ENCODE measurements around the gene NLGN4Y. TPM values are rescaled to one million over a fixed set of nuclear protein-coding genes. Genes with fewer than 3 reads are reported as not detected.
"Not testable (repeated sequence)": the region's sequence is repeated elsewhere in the genome, so short reads cannot be mapped to it uniquely, and the experiment has no call there.

Gene NLGN4Y
- total RNA-seq, 1 donor from 2014 or later = not detected

DNA sequence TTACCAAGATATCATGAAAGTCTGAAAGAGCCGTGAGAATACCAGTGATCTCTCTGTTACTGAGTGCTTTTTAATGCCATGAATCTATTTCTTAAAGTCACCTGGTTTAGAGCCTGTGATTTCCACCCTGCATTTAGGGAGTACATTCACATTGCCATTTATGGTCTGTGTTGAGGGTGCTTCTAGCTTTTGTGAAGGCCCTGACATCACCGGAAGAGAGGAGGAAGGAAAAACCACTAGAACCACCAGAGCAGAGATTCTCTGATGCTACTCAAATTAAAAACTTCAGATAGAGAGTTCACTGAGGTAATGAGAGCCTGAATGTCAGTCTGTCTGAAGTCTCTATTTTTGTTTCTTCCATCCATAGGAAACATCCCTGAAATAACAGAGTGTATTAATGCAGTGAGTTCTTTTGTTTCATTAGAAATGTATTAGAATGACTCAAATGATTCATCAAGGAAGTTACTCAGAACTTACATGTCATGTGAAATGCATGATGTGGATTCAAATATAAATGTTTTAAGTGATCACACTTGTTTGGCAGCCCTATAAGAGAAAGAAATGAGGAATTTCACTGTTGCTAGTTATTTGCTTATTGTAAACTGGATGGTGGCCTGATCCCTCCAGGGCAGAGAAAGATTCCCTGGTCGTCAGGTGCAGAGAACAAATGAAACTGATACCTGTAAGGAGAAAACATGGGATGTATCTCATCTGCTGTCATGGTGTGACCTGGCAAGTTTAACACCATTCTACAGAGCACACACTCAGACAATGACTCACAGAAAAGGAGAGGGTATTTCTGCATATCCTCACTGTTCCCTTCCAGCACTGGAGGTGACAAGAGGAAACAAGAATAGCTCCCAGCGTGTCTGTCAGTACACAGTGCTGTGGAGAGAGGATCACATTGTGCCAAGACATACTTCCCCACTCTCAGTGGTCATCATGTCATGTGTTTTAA is 310.1 kb downstream of the NLGN4Y start:
- DNase-seq (ENCODE audit: low spot score, unreplicated experiment) = no peak
- no peaks in the 10 kb centered on the region for H3K9me3 Mint-ChIP-seq (ENCODE audit: low read depth)
- TF ChIP-seq, protein P1, sequence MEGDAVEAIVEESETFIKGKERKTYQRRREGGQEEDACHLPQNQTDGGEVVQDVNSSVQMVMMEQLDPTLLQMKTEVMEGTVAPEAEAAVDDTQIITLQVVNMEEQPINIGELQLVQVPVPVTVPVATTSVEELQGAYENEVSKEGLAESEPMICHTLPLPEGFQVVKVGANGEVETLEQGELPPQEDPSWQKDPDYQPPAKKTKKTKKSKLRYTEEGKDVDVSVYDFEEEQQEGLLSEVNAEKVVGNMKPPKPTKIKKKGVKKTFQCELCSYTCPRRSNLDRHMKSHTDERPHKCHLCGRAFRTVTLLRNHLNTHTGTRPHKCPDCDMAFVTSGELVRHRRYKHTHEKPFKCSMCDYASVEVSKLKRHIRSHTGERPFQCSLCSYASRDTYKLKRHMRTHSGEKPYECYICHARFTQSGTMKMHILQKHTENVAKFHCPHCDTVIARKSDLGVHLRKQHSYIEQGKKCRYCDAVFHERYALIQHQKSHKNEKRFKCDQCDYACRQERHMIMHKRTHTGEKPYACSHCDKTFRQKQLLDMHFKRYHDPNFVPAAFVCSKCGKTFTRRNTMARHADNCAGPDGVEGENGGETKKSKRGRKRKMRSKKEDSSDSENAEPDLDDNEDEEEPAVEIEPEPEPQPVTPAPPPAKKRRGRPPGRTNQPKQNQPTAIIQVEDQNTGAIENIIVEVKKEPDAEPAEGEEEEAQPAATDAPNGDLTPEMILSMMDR (IDR thresholded peaks at IDR 0.05; ENCODE audit: unreplicated experiment) = no peak
- no peaks in the 10 kb centered on the region for H3K27me3 Mint-ChIP-seq
- H3K36me3 Mint-ChIP-seq (ENCODE audit: insufficient read depth) = no peaks in the 10 kb centered on the region
- H3K4me1 Mint-ChIP-seq (ENCODE audit: low read depth) = no peaks in the 10 kb centered on the region
- H3K27ac Mint-ChIP-seq = no peak overlapping the region
- no peak overlapping the region for H3K4me3 Mint-ChIP-seq (ENCODE audit: low read depth)

DNA sequence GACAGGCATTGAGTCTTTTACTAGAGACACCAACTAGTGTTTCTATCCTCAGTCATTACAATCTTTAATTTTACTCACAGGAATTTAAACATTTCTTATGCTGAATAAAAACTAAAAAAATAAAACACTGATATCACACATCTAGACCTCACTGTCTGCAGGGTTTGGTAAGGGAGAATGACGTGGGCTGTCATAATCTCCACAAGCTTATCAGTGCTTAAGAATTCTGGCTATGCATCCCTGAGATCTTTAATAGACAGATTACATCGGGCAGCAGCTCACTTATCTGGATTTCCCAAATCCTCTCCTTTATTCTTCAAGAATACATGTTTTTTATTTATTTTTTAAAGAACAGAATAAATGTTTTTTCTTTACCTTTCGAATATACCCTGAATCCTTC is 313.1 kb downstream of the NLGN4Y start:
- TF ChIP-seq, protein P1 (IDR thresholded peaks at IDR 0.05; ENCODE audit: unreplicated experiment) = no peak
- H3K9me3 Mint-ChIP-seq (ENCODE audit: low read depth) = no peaks in the 10 kb centered on the region
- H3K4me3 Mint-ChIP-seq (ENCODE audit: low read depth) = no peak overlapping the region
- no peaks in the 10 kb centered on the region for H3K27me3 Mint-ChIP-seq
- no peak overlapping the region for H3K27ac Mint-ChIP-seq
- DNase-seq (ENCODE audit: low spot score, unreplicated experiment) = no peak
- no peaks in the 10 kb centered on the region for H3K4me1 Mint-ChIP-seq (ENCODE audit: low read depth)
- H3K36me3 Mint-ChIP-seq (ENCODE audit: insufficient read depth) = no peaks in the 10 kb centered on the region

DNA sequence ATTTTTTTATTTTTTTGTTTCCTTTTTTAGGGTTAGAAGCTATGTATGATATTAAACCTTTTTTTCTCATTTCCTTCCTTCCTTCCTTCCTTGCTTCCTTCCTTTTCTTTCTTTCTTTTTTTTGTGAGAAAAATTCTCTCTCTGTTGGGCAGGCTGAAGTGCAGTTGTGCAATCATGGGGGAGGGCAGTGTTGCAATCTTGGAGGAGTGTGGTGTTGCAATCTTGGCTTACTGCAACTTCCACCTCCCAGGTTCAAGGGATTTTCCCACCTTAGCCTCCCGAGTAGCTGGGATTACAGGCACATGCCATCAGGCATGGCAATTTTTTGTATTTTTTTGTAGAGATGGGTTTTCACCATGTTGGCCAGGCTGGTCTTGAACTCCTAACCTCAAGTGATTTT is 326.4 kb downstream of the NLGN4Y start:
- Mint-ChIP-seq H3K4me1 (ENCODE audit: low read depth) (no peaks in the 10 kb centered on the region), H3K36me3 (ENCODE audit: insufficient read depth) (no peaks in the 10 kb centered on the region), H3K27me3 (no peaks in the 10 kb centered on the region), H3K27ac (no peak overlapping the region), H3K9me3 (ENCODE audit: low read depth) (no peaks in the 10 kb centered on the region), H3K4me3 (ENCODE audit: low read depth) (no peak overlapping the region)
- TF ChIP-seq, protein P1 (IDR thresholded peaks at IDR 0.05; ENCODE audit: unreplicated experiment) = no peak
- DNase-seq (ENCODE audit: low spot score, unreplicated experiment) = no peak

- DNase-seq (ENCODE audit: low spot score, unreplicated experiment) = no peak
- H3K4me1 Mint-ChIP-seq (ENCODE audit: low read depth) = no peaks in the 10 kb centered on the region
- H3K9me3 Mint-ChIP-seq (ENCODE audit: low read depth) = no peaks in the 10 kb centered on the region
- H3K36me3 Mint-ChIP-seq (ENCODE audit: insufficient read depth) = no peaks in the 10 kb centered on the region
- TF ChIP-seq, protein P1 (IDR thresholded peaks at IDR 0.05; ENCODE audit: unreplicated experiment) = no peak
- H3K27me3 Mint-ChIP-seq = no peaks in the 10 kb centered on the region
- no peak overlapping the region for H3K27ac Mint-ChIP-seq
- H3K4me3 Mint-ChIP-seq (ENCODE audit: low read depth) = no peak overlapping the region
These were observed 336.1 kb downstream of the NLGN4Y start for GRCh38 chrY:14860448-14860847.

- H3K27ac Mint-ChIP-seq; DNase-seq (ENCODE audit: low spot score, unreplicated experiment); H3K9me3 Mint-ChIP-seq (ENCODE audit: low read depth); H3K4me1 Mint-ChIP-seq (ENCODE audit: low read depth); H3K36me3 Mint-ChIP-seq (ENCODE audit: insufficient read depth); H3K27me3 Mint-ChIP-seq; H3K4me3 Mint-ChIP-seq (ENCODE audit: low read depth): not testable (repeated sequence)
These were observed 336.7 kb downstream of the NLGN4Y start for GRCh38 chrY:14861033-14861432.

- no peak overlapping the region for H3K27ac Mint-ChIP-seq
- H3K4me3 Mint-ChIP-seq (ENCODE audit: low read depth) = no peak overlapping the region
- no peaks in the 10 kb centered on the region for H3K36me3 Mint-ChIP-seq (ENCODE audit: insufficient read depth)
- DNase-seq (ENCODE audit: low spot score, unreplicated experiment) = no peak
- H3K27me3 Mint-ChIP-seq = no peaks in the 10 kb centered on the region
- no peaks in the 10 kb centered on the region for H3K9me3 Mint-ChIP-seq (ENCODE audit: low read depth)
- H3K4me1 Mint-ChIP-seq (ENCODE audit: low read depth) = no peaks in the 10 kb centered on the region
- TF ChIP-seq, protein P1 (IDR thresholded peaks at IDR 0.05; ENCODE audit: unreplicated experiment) = no peak
These were observed 347.6 kb downstream of the NLGN4Y start for GRCh38 chrY:14871971-14872370.
